Lower lobe of right lung (tissue), 2 donors: ENCODE results near the gene MAN2A2. TPM values are rescaled to one million over a fixed set of nuclear protein-coding genes. Genes with fewer than 3 reads are reported as not detected.

ENCODE experiments used
- ATAC-seq, 2 donors: fragments of 200-7000 bp; cut with Tn5 transposase; one replicate each; pipeline ENCODE4 v1.9.1; 2020 to 2022; ENCODE audit warnings: mild to moderate bottlenecking in 2 of 2, moderate library complexity in 2 of 2
- DNase-seq: peaks from one replicate; pipeline ENCODE4 v3.0.0-alpha.2; 2020
- H3K27ac ChIP-seq: fragments of 200-600 bp; one replicate; pipeline ENCODE4 v1.8.0; 2022
- H3K27me3 ChIP-seq: fragments of 200-600 bp; one replicate; pipeline ENCODE4 v1.8.0; 2022; ENCODE audit warnings: low read depth
- H3K36me3 ChIP-seq: fragments of 200-600 bp; one replicate; pipeline ENCODE4 v1.8.0; 2022; ENCODE audit warnings: mild to moderate bottlenecking
- H3K4me1 ChIP-seq: fragments of 200-600 bp; one replicate; pipeline ENCODE4 v1.8.0; 2022
- H3K4me3 ChIP-seq: fragments of 200-600 bp; one replicate; pipeline ENCODE4 v1.8.0; 2022; ENCODE audit warnings: mild to moderate bottlenecking
- H3K9me3 ChIP-seq: fragments of 200-600 bp; one replicate; pipeline ENCODE4 v1.8.0; 2022
- CTCF ChIP-seq: fragments of 200-600 bp; IDR thresholded peaks from one replicate; pipeline ENCODE4 v1.8.0; 2022; ENCODE audit warnings: antibody characterized with exemption, mild to moderate bottlenecking
- intact Hi-C: fragments of 100-400 bp; cut with DNase I; formaldehyde crosslinking; loops from one replicate; pipeline ENCODE4 v1.11.0; 2022
- total RNA-seq: library from RNA; stranded (reverse); fragmentation: NEBNext Ultra II Directional; extraction: Animal tissue kit (Norgen Biotek cat#: 25700); gene quantifications from one replicate; pipeline ENCODE4 v1.2.1, GENCODE V29; 2021
- donor health status: DM: no; HTN: yes; CAD: no; lungs with severe emphysema.

Gene MAN2A2
- total RNA-seq, 1 donor from 2014 or later = 96.9 TPM

GRCh38 chr15:90947577-90948357, 44.7 kb downstream of the MAN2A2 start:
- no peak for DNase-seq
- no peak for ATAC-seq

GRCh38 chr15:90948506-90948905, 45.4 kb downstream of the MAN2A2 start:
- Histone ChIP-seq H3K27ac (no peak overlapping the region), H3K9me3 (no peaks in the 10 kb centered on the region), H3K4me1 (no peaks in the 10 kb centered on the region), H3K36me3 (peaks cover 99% of the 10 kb centered on the region), H3K27me3 (no peaks in the 10 kb centered on the region), H3K4me3 (no peak overlapping the region)
- intact Hi-C loops = no loop called here
- no peak for TF ChIP-seq CTCF
- ATAC-seq = no peak
- DNase-seq = no peak

More at GRCh38 chr15:90947577-90948357, 44.7 kb downstream of the MAN2A2 start:
- H3K4me3 ChIP-seq = no peak overlapping the region
- no peaks in the 10 kb centered on the region for H3K4me1 ChIP-seq
- no peaks in the 10 kb centered on the region for H3K27me3 ChIP-seq
- TF ChIP-seq CTCF = no peak
- intact Hi-C loops = no loop called here
- peaks cover 99% of the 10 kb centered on the region for H3K36me3 ChIP-seq
- no peaks in the 10 kb centered on the region for H3K9me3 ChIP-seq
- no peak overlapping the region for H3K27ac ChIP-seq

DNA sequence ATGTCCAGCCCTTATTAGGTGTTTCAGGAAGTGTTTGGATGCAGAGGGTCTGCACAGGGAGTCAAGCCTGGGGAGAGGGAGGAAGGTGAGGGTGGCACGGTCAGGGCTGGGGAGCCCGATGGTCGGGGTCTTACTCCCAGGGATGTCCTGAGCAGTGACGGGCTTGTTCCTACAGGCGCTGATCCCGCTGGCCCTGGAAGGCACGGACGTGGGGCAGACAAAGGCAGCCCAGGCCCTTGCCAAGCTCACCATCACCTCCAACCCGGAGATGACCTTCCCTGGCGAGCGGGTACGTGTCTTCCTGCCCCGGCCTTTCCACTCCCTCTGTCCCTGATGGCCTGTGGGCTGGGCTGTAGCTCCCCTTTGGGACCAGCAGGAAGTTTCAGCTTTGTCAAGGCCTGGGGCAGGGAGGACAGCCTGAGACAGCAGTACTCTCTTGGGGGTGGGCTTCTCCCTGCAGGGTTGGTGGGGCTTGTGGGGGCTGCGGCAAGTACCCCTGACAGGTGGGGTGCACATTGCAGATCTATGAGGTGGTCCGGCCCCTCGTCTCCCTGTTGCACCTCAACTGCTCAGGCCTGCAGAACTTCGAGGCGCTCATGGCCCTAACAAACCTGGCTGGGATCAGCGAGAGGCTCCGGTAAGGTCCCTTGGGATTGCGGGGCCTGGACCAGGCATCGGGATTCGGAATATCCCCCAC, 47.0 kb downstream of the MAN2A2 start:
- H3K27ac ChIP-seq = no peak overlapping the region
- peaks cover 85% of the 10 kb centered on the region for H3K36me3 ChIP-seq
- no peaks in the 10 kb centered on the region for H3K27me3 ChIP-seq
- no peak for TF ChIP-seq CTCF
- intact Hi-C loops = no loop called here
- no peak overlapping the region for H3K4me3 ChIP-seq
- DNase-seq (no peak), ATAC-seq (no peak)
- H3K4me1 ChIP-seq = peaks cover 2% of the 10 kb centered on the region
- no peaks in the 10 kb centered on the region for H3K9me3 ChIP-seq

GRCh38 chr15:90950676-90951075, 47.6 kb downstream of the MAN2A2 start:
- Histone ChIP-seq H3K36me3 (peaks cover 80% of the 10 kb centered on the region), H3K27ac (no peak overlapping the region), H3K27me3 (no peaks in the 10 kb centered on the region), H3K4me3 (no peak overlapping the region), H3K4me1 (peaks cover 8% of the 10 kb centered on the region), H3K9me3 (no peaks in the 10 kb centered on the region)
- no peak for DNase-seq
- intact Hi-C loops = no loop called here
- no peak for TF ChIP-seq CTCF
- ATAC-seq = no peak

GRCh38 chr15:90952901-90953677, 50.0 kb downstream of the MAN2A2 start:
- no peaks in the 10 kb centered on the region for H3K9me3 ChIP-seq
- intact Hi-C loops = no loop called here
- peaks cover 60% of the 10 kb centered on the region for H3K36me3 ChIP-seq
- TF ChIP-seq CTCF = no peak
- no peak overlapping the region for H3K27ac ChIP-seq
- DNase-seq = no peak
- ATAC-seq = no peak
- peaks cover 31% of the 10 kb centered on the region for H3K4me1 ChIP-seq
- H3K4me3 ChIP-seq = no peak overlapping the region
- H3K27me3 ChIP-seq = no peaks in the 10 kb centered on the region
